SK-N-SH treated with all-trans-retinoic acid at 6 μM for 48 hours (cell line): ENCODE results near the gene BSX.

Experiments
- ATAC-seq: fragments of 200-7000 bp; cut with Tn5 transposase; 3 replicates; pipeline ENCODE4 v1.9.1; 2020; ENCODE audit warnings: mild to moderate bottlenecking, moderate library complexity
- ARNTL ChIP-seq: fragments of 450-650 bp; formaldehyde crosslinking; IDR thresholded peaks from 2 replicates; pipeline ENCODE4 v1.5.0; 2020; ENCODE audit warnings: low read depth, mild to moderate bottlenecking, moderate library complexity, borderline replicate concordance
- BACH2 ChIP-seq: fragments of 250-450 bp; sonication (Bioruptor Pico); IDR thresholded peaks from 2 replicates; pipeline ENCODE4 v1.9.0; 2021; ENCODE audit warnings: mild to moderate bottlenecking, borderline replicate concordance
- CSDC2 ChIP-seq: fragments of 250-450 bp; sonication (Bioruptor Pico); IDR thresholded peaks from 2 replicates; pipeline ENCODE4 v1.5.0; 2020; ENCODE audit warnings: mild to moderate bottlenecking, moderate library complexity
- CSRNP3 ChIP-seq: fragments of 250-450 bp; sonication (Bioruptor Pico); IDR thresholded peaks from 2 replicates; pipeline ENCODE4 v1.5.1; 2021; ENCODE audit warnings: mild to moderate bottlenecking, moderate library complexity
- ESRRG ChIP-seq: fragments of 250-450 bp; sonication (Bioruptor Pico); IDR thresholded peaks from 2 replicates; pipeline ENCODE4 v1.6.1; 2021; ENCODE audit warnings: mild to moderate bottlenecking
- ISL1 ChIP-seq: fragments of 250-450 bp; sonication (Bioruptor Pico); IDR thresholded peaks from 2 replicates; pipeline ENCODE4 v2.1.2; 2022; ENCODE audit warnings: mild to moderate bottlenecking, moderate library complexity
- OSR1 ChIP-seq: fragments of 250-450 bp; sonication (Bioruptor Pico); IDR thresholded peaks from 2 replicates; pipeline ENCODE4 v1.8.0; 2022; ENCODE audit warnings: moderate library complexity, mild to moderate bottlenecking, inconsistent platforms
- PATZ1 ChIP-seq: fragments of 250-450 bp; sonication (Bioruptor Pico); IDR thresholded peaks from 2 replicates; pipeline ENCODE4 v1.8.0; 2020; ENCODE audit warnings: mild to moderate bottlenecking, moderate library complexity, borderline replicate concordance
- PPARA ChIP-seq: fragments of 250-450 bp; sonication (Bioruptor Pico); IDR thresholded peaks from 2 replicates; pipeline ENCODE4 v1.5.0; 2020; ENCODE audit warnings: mild to moderate bottlenecking, borderline replicate concordance
- RARB ChIP-seq: fragments of 250-450 bp; sonication (Bioruptor Pico); IDR thresholded peaks from 2 replicates; pipeline ENCODE4 v1.8.0; 2021; ENCODE audit warnings: mild to moderate bottlenecking, moderate library complexity
- TCF4 ChIP-seq: fragments of 250-450 bp; sonication (Bioruptor Pico); IDR thresholded peaks from 2 replicates; pipeline ENCODE4 v1.8.0; 2021; ENCODE audit warnings: mild to moderate bottlenecking, moderate library complexity, borderline replicate concordance
- TOX ChIP-seq: fragments of 250-450 bp; sonication (Bioruptor Pico); IDR thresholded peaks from 2 replicates; pipeline ENCODE4 v1.8.0; 2021; ENCODE audit warnings: mild to moderate bottlenecking, moderate library complexity, borderline replicate concordance
- TSHZ2 ChIP-seq: fragments of 250-450 bp; sonication (Bioruptor Pico); IDR thresholded peaks from 2 replicates; pipeline ENCODE4 v1.5.0; 2020; ENCODE audit warnings: mild to moderate bottlenecking, moderate library complexity
- ZC3H10 ChIP-seq: fragments of 250-450 bp; sonication (Bioruptor Pico); IDR thresholded peaks from 2 replicates; pipeline ENCODE4 v1.5.1; 2021; ENCODE audit warnings: mild to moderate bottlenecking, moderate library complexity
- ZFP3 ChIP-seq: fragments of 250-450 bp; sonication (Bioruptor Pico); IDR thresholded peaks from 2 replicates; pipeline ENCODE4 v1.5.0; 2020; ENCODE audit warnings: mild to moderate bottlenecking, moderate library complexity
- ZNF565 ChIP-seq: fragments of 450-650 bp; formaldehyde crosslinking; conservative IDR thresholded peaks from 2 replicates; pipeline ENCODE4 v1.5.0; 2020; ENCODE audit warnings: low read depth, mild to moderate bottlenecking, moderate library complexity
- ZNF70 ChIP-seq: fragments of 450-650 bp; formaldehyde crosslinking; IDR thresholded peaks from 2 replicates; pipeline ENCODE4 v1.5.0; 2020; ENCODE audit warnings: mild to moderate bottlenecking, moderate library complexity
- ZNF8 ChIP-seq: fragments of 450-650 bp; formaldehyde crosslinking; IDR thresholded peaks from 2 replicates; pipeline ENCODE4 v1.5.0; 2020; ENCODE audit warnings: mild to moderate bottlenecking, moderate library complexity
- TF ChIP-seq, protein P1 (sequence below): fragments of 250-450 bp; sonication (Bioruptor Pico); IDR thresholded peaks from 2 replicates; pipeline ENCODE4 v1.8.0; 2021; ENCODE audit warnings: low read depth, mild to moderate bottlenecking, moderate library complexity, borderline replicate concordance

The BSX gene

DNA sequence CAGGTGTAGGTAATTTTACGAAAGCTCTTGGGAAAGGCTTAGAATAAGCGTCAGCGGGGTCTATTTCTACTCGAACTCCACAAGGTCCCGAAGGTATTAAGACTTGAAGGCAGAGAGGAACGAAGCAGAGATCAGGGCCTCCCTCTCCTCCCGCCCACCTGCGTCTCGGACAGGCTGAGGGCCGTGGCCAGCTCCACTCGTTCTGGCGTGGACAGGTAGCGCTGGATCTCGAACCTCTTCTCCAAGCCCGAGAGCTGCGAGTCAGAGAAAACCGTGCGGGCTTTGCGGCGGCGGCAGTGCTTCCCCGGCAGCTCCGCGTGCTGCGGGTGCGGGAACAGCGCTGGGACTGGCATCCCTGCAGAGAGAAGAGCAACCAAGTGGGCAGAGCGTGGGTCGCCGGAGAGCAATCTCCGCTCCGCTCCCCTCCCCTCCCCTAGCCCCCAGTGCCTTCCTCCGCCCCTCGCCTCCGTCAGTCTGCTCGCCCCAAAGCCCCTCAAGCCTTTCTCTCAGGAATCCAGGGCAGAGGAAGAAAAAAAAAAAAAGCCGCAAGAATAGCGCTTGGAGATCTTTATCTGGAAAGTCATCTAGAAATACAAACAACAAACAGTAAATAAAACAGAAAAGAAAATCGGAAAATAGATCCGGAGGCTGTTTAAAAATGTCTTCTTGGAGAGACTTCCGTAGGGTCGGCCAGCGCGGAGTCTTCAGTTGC is 2.4 kb downstream of the BSX start (continued):
- no peak for TF ChIP-seq TSHZ2 (CRISPR knock-in tag)
- TF ChIP-seq RARB (CRISPR knock-in tag): no peak
- no peak for TF ChIP-seq CSDC2 (CRISPR knock-in tag)
- no peak for TF ChIP-seq CSRNP3
- no peak for TF ChIP-seq ZC3H10 (CRISPR knock-in tag)

DNA sequence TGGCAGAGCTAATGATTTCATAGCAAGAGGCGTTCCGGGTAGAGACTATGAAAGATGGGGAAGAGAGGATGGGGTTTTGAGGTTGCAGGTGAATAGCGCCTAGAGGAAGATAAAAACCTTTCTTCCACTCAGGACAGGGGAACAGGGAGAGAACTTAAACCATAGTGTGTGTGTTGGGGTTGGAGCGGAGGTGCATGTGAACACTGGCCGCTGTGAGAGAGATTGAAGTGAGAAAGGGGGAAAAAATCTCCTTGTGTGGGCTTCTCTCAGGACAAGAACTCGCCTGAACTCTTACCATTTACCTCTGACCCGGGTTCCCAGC is 3.4 kb downstream of the BSX start:
- no peak for TF ChIP-seq OSR1 (CRISPR knock-in tag)
- TF ChIP-seq CSRNP3: no peak
- TF ChIP-seq BACH2: no peak
- no peak for TF ChIP-seq TCF4 (CRISPR knock-in tag)
- TF ChIP-seq ZNF565: no peak
- no peak for TF ChIP-seq ARNTL (CRISPR knock-in tag)
- TF ChIP-seq ZC3H10 (CRISPR knock-in tag): no peak
- TF ChIP-seq PATZ1 (CRISPR knock-in tag): no peak
- no peak for TF ChIP-seq RARB (CRISPR knock-in tag)
- no peak for TF ChIP-seq ISL1 (CRISPR knock-in tag)
- no peak for TF ChIP-seq ZNF70 (CRISPR knock-in tag)
- TF ChIP-seq ZNF8: no peak
- TF ChIP-seq, protein P1, sequence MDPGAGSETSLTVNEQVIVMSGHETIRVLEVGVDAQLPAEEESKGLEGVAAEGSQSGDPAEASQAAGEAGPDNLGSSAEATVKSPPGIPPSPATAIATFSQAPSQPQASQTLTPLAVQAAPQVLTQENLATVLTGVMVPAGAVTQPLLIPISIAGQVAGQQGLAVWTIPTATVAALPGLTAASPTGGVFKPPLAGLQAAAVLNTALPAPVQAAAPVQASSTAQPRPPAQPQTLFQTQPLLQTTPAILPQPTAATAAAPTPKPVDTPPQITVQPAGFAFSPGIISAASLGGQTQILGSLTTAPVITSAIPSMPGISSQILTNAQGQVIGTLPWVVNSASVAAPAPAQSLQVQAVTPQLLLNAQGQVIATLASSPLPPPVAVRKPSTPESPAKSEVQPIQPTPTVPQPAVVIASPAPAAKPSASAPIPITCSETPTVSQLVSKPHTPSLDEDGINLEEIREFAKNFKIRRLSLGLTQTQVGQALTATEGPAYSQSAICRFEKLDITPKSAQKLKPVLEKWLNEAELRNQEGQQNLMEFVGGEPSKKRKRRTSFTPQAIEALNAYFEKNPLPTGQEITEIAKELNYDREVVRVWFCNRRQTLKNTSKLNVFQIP (CRISPR knock-in tag): no peak
- TF ChIP-seq, all 23 proteins: peak for 0
- ATAC-seq: no peak

DNA sequence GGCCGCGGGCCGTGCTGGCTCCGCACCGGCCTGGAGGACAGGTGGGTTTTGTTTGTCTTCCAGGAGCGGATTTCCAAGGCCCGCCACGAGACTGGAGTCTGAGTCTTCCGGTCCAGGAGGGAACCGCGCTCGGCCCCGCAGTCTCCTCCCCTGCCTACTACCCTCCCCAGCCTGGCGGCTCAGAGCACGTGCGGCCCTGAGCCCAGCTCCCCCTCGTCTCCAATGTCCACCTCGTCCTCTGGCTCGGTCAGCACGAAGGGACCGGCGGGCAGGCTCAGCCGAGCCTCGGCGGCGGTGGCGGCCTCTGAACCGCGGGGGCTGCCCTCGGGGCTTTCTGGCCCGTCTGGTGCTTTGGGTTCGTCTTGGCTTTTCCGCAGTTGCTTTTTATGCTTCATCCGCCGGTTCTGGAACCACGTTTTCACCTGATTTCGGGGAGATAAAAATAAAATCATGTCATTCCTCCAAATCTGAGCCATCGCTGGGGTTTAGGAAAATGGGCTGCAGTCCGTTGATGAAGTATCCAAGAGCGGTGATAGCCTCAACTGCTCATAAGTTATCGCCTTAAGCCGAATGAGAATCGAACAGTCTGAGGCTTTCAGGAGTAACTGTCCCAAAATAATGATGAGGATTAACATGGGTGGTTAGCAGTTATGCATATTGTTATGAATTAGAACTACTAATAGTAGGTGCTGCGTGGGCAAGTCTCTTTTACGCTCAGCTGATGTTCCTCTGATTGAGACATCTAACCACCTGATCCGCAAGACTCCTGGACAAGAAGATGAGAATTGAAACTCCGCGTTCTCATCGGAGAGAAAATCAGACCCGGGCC is 4.0 kb downstream of the BSX start:
- no peak; the same call in 2 of the 3 replicates for ATAC-seq
- TF ChIP-seq PPARA (CRISPR knock-in tag) (no peak), TCF4 (CRISPR knock-in tag) (no peak), ZFP3 (CRISPR knock-in tag) (no peak), RARB (CRISPR knock-in tag) (no peak), ZC3H10 (CRISPR knock-in tag) (no peak), ZNF565 (no peak), OSR1 (CRISPR knock-in tag) (no peak), CSRNP3 (no peak), ESRRG (CRISPR knock-in tag) (no peak), TOX (no peak), PATZ1 (CRISPR knock-in tag) (no peak)
- TF ChIP-seq, protein P1 (CRISPR knock-in tag): no peak
